K562 (cell line): ENCODE measurements around the gene PIK3CA. TPM values are rescaled to one million over a fixed set of nuclear protein-coding genes. Genes with fewer than 3 reads are reported as not detected.

ENCODE experiments used
- ATAC-seq: fragments of 200-7000 bp; cut with Tn5 transposase; 3 replicates; pipeline ENCODE4 v1.9.1; 2020; ENCODE audit warnings: moderate library complexity
- BruUV-seq: library from RNA; stranded (reverse); fragments of 400-500 nt; replicated peaks from 2 replicates; lab custom pipeline; 2021; lab: Mats Ljungman, UMichigan
- CTCF ChIA-PET: fragments of 300-600 bp; formaldehyde crosslinking; extraction: SDS; loops from one replicate; lab custom pipeline; 2021; ENCODE audit warnings: low intra/inter-chr PET ratio; lab: Yijun Ruan, JAX
- POLR2A ChIA-PET: fragments of 300-600, 350-650 bp; sonication (Branson Sonifier 250); formaldehyde crosslinking; extraction: SDS; loops from one replicate; lab custom pipeline; 2021; ENCODE audit warnings: antibody characterized with exemption, inconsistent platforms; lab: Yijun Ruan, JAX
- DNase-seq, 4 experiments: peaks; one replicate each; pipeline versions ENCODE4 v3.0.0 to v3.0.0-alpha.2; 2011 to 2018; ENCODE audit warnings: low spot score in 3 of 4, mixed read lengths in 3 of 4; ENCODE audit errors: extremely low read depth in 1 of 4
- FAIRE-seq: peaks from 2 replicates; lab custom pipeline; 2011; peaks lifted over from hg19 to GRCh38; lab: Jason Lieb, UNC
- H2AFZ ChIP-seq: 2 replicates; pipeline ENCODE4 v1.6.0; 2011; ENCODE audit warnings: low read depth, low read length, control low read depth, inconsistent platforms
- H3K27ac ChIP-seq: fragments of 200-600 bp; 3 replicates; pipeline ENCODE4 v1.8.0; 2011; ENCODE audit warnings: low read depth, mild to moderate bottlenecking, control low read depth, inconsistent platforms, low read length, moderate library complexity, mixed read lengths; ENCODE audit errors: extremely low read depth
- H3K27me3 ChIP-seq, 2 experiments: fragments of 300-600 bp in 1 of 2; 2 replicates in 1 of 2; 3 replicates in 1 of 2; pipeline versions ENCODE4 v1.6.0 to v1.8.0; 2011; ENCODE audit warnings: inconsistent platforms in 2 of 2, low read length in 2 of 2, mild to moderate bottlenecking in 1 of 2, mixed read lengths in 1 of 2, moderate library complexity in 1 of 2; ENCODE audit not compliant: control insufficient read depth in 2 of 2, insufficient read depth in 2 of 2
- H3K36me3 ChIP-seq: fragments of 300-600 bp; 3 replicates; pipeline ENCODE4 v1.8.0; 2011; ENCODE audit warnings: mild to moderate bottlenecking, low read length, inconsistent platforms; ENCODE audit not compliant: control insufficient read depth, insufficient read depth
- H3K4me1 ChIP-seq, 2 experiments: fragments of 200-600 bp in 1 of 2; replicated peaks in 1 of 2; 2 replicates in 1 of 2; 3 replicates in 1 of 2; pipeline versions ENCODE4 v1.5.1 to v1.8.0; 2011; ENCODE audit warnings: inconsistent platforms in 2 of 2, low read length in 2 of 2, mild to moderate bottlenecking in 1 of 2, mixed read lengths in 1 of 2, moderate library complexity in 1 of 2; ENCODE audit not compliant: control insufficient read depth in 2 of 2, insufficient read depth in 2 of 2
- H3K4me2 ChIP-seq: 2 replicates; pipeline ENCODE4 v1.6.1; 2011; ENCODE audit warnings: low read length, control low read depth, inconsistent platforms, mixed read lengths; ENCODE audit not compliant: insufficient read depth
- H3K4me3 ChIP-seq: fragments of 200-600 bp; sonication (generic), shearing (Covaris generic); 2 replicates; pipeline ENCODE4 v1.5.1; 2016; ENCODE audit warnings: control low read depth, inconsistent platforms
- H3K79me2 ChIP-seq: fragments of 200-600 bp; 3 replicates; pipeline ENCODE4 v1.8.0; 2011; ENCODE audit warnings: low read length, inconsistent platforms; ENCODE audit not compliant: control insufficient read depth, insufficient read depth
- H3K9ac ChIP-seq, 2 experiments: 2 replicates each; pipeline versions ENCODE4 v1.6.0 to v1.6.1; 2011; ENCODE audit warnings: low read depth in 2 of 2, low read length in 2 of 2, control low read depth in 1 of 2, inconsistent platforms in 1 of 2, mild to moderate bottlenecking in 1 of 2, mixed read lengths in 1 of 2; ENCODE audit not compliant: insufficient read depth in 1 of 2
- H3K9me1 ChIP-seq: one replicate; pipeline ENCODE4 v1.6.0; 2011; ENCODE audit warnings: inconsistent platforms, mild to moderate bottlenecking, low read length, moderate library complexity; ENCODE audit not compliant: control insufficient read depth, insufficient read depth
- H3K9me3 ChIP-seq: replicated peaks from 2 replicates; pipeline ENCODE4 v1.5.1; 2011; ENCODE audit warnings: low read depth, low read length, inconsistent platforms; ENCODE audit not compliant: control insufficient read depth, insufficient read depth
- H4K20me1 ChIP-seq: replicated peaks from 2 replicates; pipeline ENCODE4 v1.6.1; 2011; ENCODE audit warnings: low read length, inconsistent platforms, mixed read lengths; ENCODE audit not compliant: control insufficient read depth, insufficient read depth
- CHD4 ChIP-seq: fragments of 200-600 bp; sonication (generic); IDR thresholded peaks from 3 replicates; pipeline ENCODE4 v1.6.1; 2012; ENCODE audit warnings: low read depth, mild to moderate bottlenecking, mixed read lengths, low read length, inconsistent platforms; ENCODE audit not compliant: insufficient read depth, insufficient replicate concordance, poor library complexity, severe bottlenecking
- GTF2F1 ChIP-seq: IDR thresholded peaks from 2 replicates; pipeline ENCODE4 v1.6.1; 2011; ENCODE audit warnings: low read depth, low read length, improper control_type of control experiment
- JUND ChIP-seq, 2 experiments: IDR thresholded peaks; 2 replicates in 1 of 2; 3 replicates in 1 of 2; pipeline ENCODE4 v1.6.1; 2011; ENCODE audit warnings: borderline replicate concordance in 2 of 2, low read depth in 2 of 2, low read length in 2 of 2, improper control_type of control experiment in 1 of 2, missing biosample characterization in 1 of 2, missing genetic modification characterization in 1 of 2, missing genetic modification reagents in 1 of 2
- MYNN ChIP-seq, 2 experiments: sonication (generic); formaldehyde crosslinking in 1 of 2; IDR thresholded peaks; 2 replicates each; pipeline versions ENCODE4 v1.5.0 to v1.6.1; 2016 to 2020; ENCODE audit warnings: antibody characterized with exemption in 1 of 2, missing genetic modification reagents in 1 of 2
- NCOA6 ChIP-seq: fragments of 450-650 bp; IDR thresholded peaks from 2 replicates; pipeline ENCODE4 v1.6.1; 2017; ENCODE audit warnings: mild to moderate bottlenecking
- RCOR1 ChIP-seq, 2 experiments: IDR thresholded peaks; 2 replicates each; pipeline ENCODE4 v1.6.1; 2012; ENCODE audit warnings: low read depth in 2 of 2, low read length in 2 of 2, borderline replicate concordance in 1 of 2, improper control_type of control experiment in 1 of 2
- SMAD1 ChIP-seq: fragments of 150-350 bp; IDR thresholded peaks from 2 replicates; pipeline ENCODE4 v1.6.1; 2014; ENCODE audit warnings: low read length, low read depth; ENCODE audit not compliant: partially characterized antibody
- SMARCB1 ChIP-seq: IDR thresholded peaks from 2 replicates; pipeline ENCODE4 v1.6.1; 2011; ENCODE audit warnings: improper control_type of control experiment, low read depth; ENCODE audit not compliant: insufficient read length
- YY1 ChIP-seq, 3 experiments: IDR thresholded peaks; 2 replicates each; pipeline ENCODE4 v1.6.1; 2011; ENCODE audit warnings: low read length in 2 of 3, mild to moderate bottlenecking in 2 of 3, moderate library complexity in 2 of 3, borderline replicate concordance in 1 of 3, control low read depth in 1 of 3, low read depth in 1 of 3; ENCODE audit not compliant: insufficient read depth in 3 of 3, insufficient replicate concordance in 2 of 3, control insufficient read depth in 1 of 3, insufficient read length in 1 of 3; ENCODE audit errors: extremely low read depth in 1 of 3
- ZFP36 ChIP-seq: fragments of 150-350 bp; IDR thresholded peaks from 2 replicates; pipeline ENCODE4 v1.6.1; 2018; ENCODE audit warnings: low read length, low read depth; ENCODE audit not compliant: partially characterized antibody
- ZNF431 ChIP-seq: sonication (generic); formaldehyde crosslinking; IDR thresholded peaks from 2 replicates; pipeline ENCODE4 v1.8.0; 2022; ENCODE audit warnings: mild to moderate bottlenecking, missing genetic modification reagents
- ZNF436 ChIP-seq: fragments of 250-450, 450-650 bp; sonication (Bioruptor Pico); formaldehyde crosslinking; IDR thresholded peaks from 2 replicates; pipeline ENCODE4 v1.7.0; 2020; ENCODE audit warnings: mild to moderate bottlenecking
- ZNF507 ChIP-seq: conservative IDR thresholded peaks from 2 replicates; pipeline ENCODE4 v1.6.1; 2017; ENCODE audit warnings: missing genetic modification characterization, missing compliant biosample characterization
- WGBS: fragments of 100-300 bp; shearing (Covaris generic); methylation state at CpG from one replicate; pipeline ENCODE4 v1.1.6; 2016; ENCODE audit warnings: low coverage, mixed read lengths; ENCODE audit not compliant: insufficient coverage; ENCODE audit errors: missing lambda C conversion rate; 5-methylcytosine and 5-hydroxymethylcytosine counted together
- in situ Hi-C: fragments of 300-500 bp; cut with MboI; formaldehyde crosslinking; loops from 4 replicates; pipeline ENCODE4 v1.15.0; 2018; ENCODE audit warnings: inconsistent platforms, mixed read lengths
- intact Hi-C: fragments of 100-400 bp; cut with micrococcal nuclease; formaldehyde crosslinking; loops from 2 replicates; pipeline ENCODE4 v1.14.2; 2022
- polyA plus RNA-seq, 8 experiments: library from polyadenylated mRNA; depleted of rRNA in 4 of 8; stranded (reverse) in 5 of 8; unstranded in 3 of 8; fragments of >200 nt; fragmentation: Nextera tagmentation in 2 of 8; fragmentation: Illumina TruSeq in 1 of 8; extraction: Ambion mirVana in 2 of 8; extraction: Trizol in 1 of 8; gene quantifications; 2 replicates each; pipeline versions ENCODE4 v1.2.1 to v1.2.3, GENCODE V29; 2011 to 2014; ENCODE audit warnings: inconsistent platforms in 1 of 8, missing spikeins in 1 of 8
- total RNA-seq, 7 experiments: library from RNA; depleted of rRNA in 6 of 7; stranded (reverse); fragments of >200 nt in 6 of 7; fragmentation: Illumina TruSeq in 2 of 7; extraction: Trizol in 2 of 7; gene quantifications; 2 replicates each; pipeline versions ENCODE4 v1.2.1 to v1.2.3, GENCODE V29; 2011 to 2021; ENCODE audit warnings: low replicate concordance in 1 of 7
- TF ChIP-seq, protein P1 (sequence below): sonication (generic); formaldehyde crosslinking; IDR thresholded peaks from 2 replicates; pipeline ENCODE4 v1.8.1; 2022; ENCODE audit warnings: missing genetic modification reagents
- TF ChIP-seq, protein P2 (sequence below): fragments of 250-450 bp; sonication (Bioruptor Pico); IDR thresholded peaks from 2 replicates; pipeline ENCODE4 v1.8.0; 2021; ENCODE audit warnings: moderate library complexity, mild to moderate bottlenecking, inconsistent platforms
- TF ChIP-seq, protein P3 (sequence below): IDR thresholded peaks from 2 replicates; pipeline ENCODE4 v1.6.1; 2011; ENCODE audit warnings: borderline replicate concordance, low read depth, mild to moderate bottlenecking, moderate library complexity, low read length; ENCODE audit not compliant: insufficient read depth, poor library complexity, severe bottlenecking

PIK3CA gene
- total and polyA plus RNA-seq, 9 of the 15 experiments (the other 6 are each of a cell fraction or from before 2014, with no cell fraction given) = 3.8 to 19.4 (median 10.8) TPM

DNA sequence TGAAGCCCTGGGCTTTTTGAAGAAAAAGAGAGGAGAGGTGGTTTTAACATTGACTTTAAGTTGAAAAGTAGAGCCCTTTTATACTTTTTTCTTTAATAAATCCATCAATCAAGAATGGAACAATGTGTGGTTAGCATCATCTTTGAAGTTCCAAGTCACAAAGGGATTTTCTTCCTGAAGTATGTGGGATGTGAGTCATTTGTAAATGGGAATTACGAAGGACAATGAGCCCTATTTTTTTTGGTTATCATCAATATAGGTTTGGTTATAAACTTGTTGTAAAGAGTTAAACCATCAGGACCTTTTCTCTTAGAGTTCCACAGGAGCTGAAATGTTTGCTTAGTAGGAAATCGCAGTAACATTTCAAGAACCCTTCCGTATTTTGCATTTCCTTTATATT, 38.3 kb downstream of the PIK3CA start:
- ATAC-seq (no peak), DNase-seq (no peak), FAIRE-seq (no peak)
- BruUV-seq = no TSS peak
- no peak overlapping the region for H3K4me2 ChIP-seq
- H4K20me1 ChIP-seq = no peaks in the 10 kb centered on the region; the same call in 1 of the 2 replicates
- H3K27ac ChIP-seq = no peak overlapping the region
- no peaks in the 10 kb centered on the region for H3K9me1 ChIP-seq
- in situ Hi-C loops = no loop called here
- intact Hi-C loops = no loop called here
- no peaks in the 10 kb centered on the region for H3K9me3 ChIP-seq
- no peak overlapping the region for H3K9ac ChIP-seq
- H2AFZ ChIP-seq = no peak overlapping the region
- H3K36me3 ChIP-seq = no peaks in the 10 kb centered on the region
- no peak overlapping the region for H3K4me3 ChIP-seq
- CTCF ChIA-PET = no interaction called here
- H3K4me1 ChIP-seq = peaks cover 3 to 8% of the 10 kb centered on the region in 2 experiments; a peak in 2 of 5 replicates
- no peaks in the 10 kb centered on the region for H3K27me3 ChIP-seq
- WGBS = 89% methylated on average over 3 of the region's 3 CpGs
- POLR2A ChIA-PET = interaction anchor here (0.6 to 1.4 kb wide), 2 partner anchors 12 to 35 kb away, joined by 3 to 7 read pairs; no protein-coding TSS in a partner anchor
- peaks cover 39% of the 10 kb centered on the region for H3K79me2 ChIP-seq
- no peak for TF ChIP-seq RCOR1 (IDR thresholded peaks at IDR 0.05; ENCODE audit: borderline replicate concordance in 1 of 2, low read depth in 2 of 2, low read length in 2 of 2)
- TF ChIP-seq YY1 (IDR thresholded peaks at IDR 0.05; ENCODE audit: borderline replicate concordance in 1 of 3, control insufficient read depth in 1 of 3, extremely low read depth in 1 of 3, insufficient read depth in 3 of 3, insufficient read length in 1 of 3, insufficient replicate concordance in 2 of 3, low read depth in 1 of 3, low read length in 2 of 3) = no peak
- no peak for TF ChIP-seq ZNF431 (CRISPR knock-in tag)
- TF ChIP-seq, protein P1, sequence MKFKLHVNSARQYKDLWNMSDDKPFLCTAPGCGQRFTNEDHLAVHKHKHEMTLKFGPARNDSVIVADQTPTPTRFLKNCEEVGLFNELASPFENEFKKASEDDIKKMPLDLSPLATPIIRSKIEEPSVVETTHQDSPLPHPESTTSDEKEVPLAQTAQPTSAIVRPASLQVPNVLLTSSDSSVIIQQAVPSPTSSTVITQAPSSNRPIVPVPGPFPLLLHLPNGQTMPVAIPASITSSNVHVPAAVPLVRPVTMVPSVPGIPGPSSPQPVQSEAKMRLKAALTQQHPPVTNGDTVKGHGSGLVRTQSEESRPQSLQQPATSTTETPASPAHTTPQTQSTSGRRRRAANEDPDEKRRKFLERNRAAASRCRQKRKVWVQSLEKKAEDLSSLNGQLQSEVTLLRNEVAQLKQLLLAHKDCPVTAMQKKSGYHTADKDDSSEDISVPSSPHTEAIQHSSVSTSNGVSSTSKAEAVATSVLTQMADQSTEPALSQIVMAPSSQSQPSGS (CRISPR knock-in tag) = no peak
- no peak for TF ChIP-seq SMAD1
- TF ChIP-seq GTF2F1 = no peak
- TF ChIP-seq NCOA6 = no peak
- TF ChIP-seq ZFP36 = no peak
- no peak for TF ChIP-seq CHD4
- TF ChIP-seq JUND (IDR thresholded peaks at IDR 0.05; ENCODE audit: borderline replicate concordance, low read depth, low read length) = no peak
- TF ChIP-seq JUND (tag; IDR thresholded peaks at IDR 0.05; ENCODE audit: borderline replicate concordance, low read depth, low read length) = no peak
- TF ChIP-seq ZNF436 (CRISPR knock-in tag) = no peak
- TF ChIP-seq, protein P2, sequence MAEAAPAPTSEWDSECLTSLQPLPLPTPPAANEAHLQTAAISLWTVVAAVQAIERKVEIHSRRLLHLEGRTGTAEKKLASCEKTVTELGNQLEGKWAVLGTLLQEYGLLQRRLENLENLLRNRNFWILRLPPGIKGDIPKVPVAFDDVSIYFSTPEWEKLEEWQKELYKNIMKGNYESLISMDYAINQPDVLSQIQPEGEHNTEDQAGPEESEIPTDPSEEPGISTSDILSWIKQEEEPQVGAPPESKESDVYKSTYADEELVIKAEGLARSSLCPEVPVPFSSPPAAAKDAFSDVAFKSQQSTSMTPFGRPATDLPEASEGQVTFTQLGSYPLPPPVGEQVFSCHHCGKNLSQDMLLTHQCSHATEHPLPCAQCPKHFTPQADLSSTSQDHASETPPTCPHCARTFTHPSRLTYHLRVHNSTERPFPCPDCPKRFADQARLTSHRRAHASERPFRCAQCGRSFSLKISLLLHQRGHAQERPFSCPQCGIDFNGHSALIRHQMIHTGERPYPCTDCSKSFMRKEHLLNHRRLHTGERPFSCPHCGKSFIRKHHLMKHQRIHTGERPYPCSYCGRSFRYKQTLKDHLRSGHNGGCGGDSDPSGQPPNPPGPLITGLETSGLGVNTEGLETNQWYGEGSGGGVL (CRISPR knock-in tag) = no peak
- TF ChIP-seq, protein P3, sequence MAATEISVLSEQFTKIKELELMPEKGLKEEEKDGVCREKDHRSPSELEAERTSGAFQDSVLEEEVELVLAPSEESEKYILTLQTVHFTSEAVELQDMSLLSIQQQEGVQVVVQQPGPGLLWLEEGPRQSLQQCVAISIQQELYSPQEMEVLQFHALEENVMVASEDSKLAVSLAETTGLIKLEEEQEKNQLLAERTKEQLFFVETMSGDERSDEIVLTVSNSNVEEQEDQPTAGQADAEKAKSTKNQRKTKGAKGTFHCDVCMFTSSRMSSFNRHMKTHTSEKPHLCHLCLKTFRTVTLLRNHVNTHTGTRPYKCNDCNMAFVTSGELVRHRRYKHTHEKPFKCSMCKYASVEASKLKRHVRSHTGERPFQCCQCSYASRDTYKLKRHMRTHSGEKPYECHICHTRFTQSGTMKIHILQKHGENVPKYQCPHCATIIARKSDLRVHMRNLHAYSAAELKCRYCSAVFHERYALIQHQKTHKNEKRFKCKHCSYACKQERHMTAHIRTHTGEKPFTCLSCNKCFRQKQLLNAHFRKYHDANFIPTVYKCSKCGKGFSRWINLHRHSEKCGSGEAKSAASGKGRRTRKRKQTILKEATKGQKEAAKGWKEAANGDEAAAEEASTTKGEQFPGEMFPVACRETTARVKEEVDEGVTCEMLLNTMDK = no peak
- no peak for TF ChIP-seq ZNF507 (tag)
- TF ChIP-seq SMARCB1 = no peak
- TF ChIP-seq MYNN (IDR thresholded peaks at IDR 0.05) = no peak
- TF ChIP-seq MYNN (CRISPR knock-in tag; IDR thresholded peaks at IDR 0.05) = no peak
